Measurements from ENCODE around the gene CCDC148.
"Not testable (repeated sequence)": the region's sequence is repeated elsewhere in the genome, so short reads cannot be mapped to it uniquely, and the experiment has no call there.

CCDC148 gene

GRCh38 chr2:158357122-158357521 is 99.4 kb downstream of the CCDC148 start:
- no peak for DNase-seq (ENCODE audit: low read depth)

GRCh38 chr2:158351466-158351816 is 105.1 kb downstream of the CCDC148 start:
- DNase-seq (ENCODE audit: low read depth) = not testable (repeated sequence)

GRCh38 chr2:158350751-158351465 is 105.6 kb downstream of the CCDC148 start:
- not testable (repeated sequence) for DNase-seq (ENCODE audit: low read depth)

GRCh38 chr2:158346032-158346431 is 110.5 kb downstream of the CCDC148 start:
- no peak for DNase-seq (ENCODE audit: low read depth)

GRCh38 chr2:158339513-158339912 is 117.0 kb downstream of the CCDC148 start:
- DNase-seq (ENCODE audit: low read depth) = no peak

GRCh38 chr2:158337018-158337417 is 119.5 kb downstream of the CCDC148 start:
- no peak for DNase-seq (ENCODE audit: low read depth)

- DNase-seq (ENCODE audit: low read depth) = not testable (repeated sequence)
These were observed 124.8 kb downstream of the CCDC148 start for GRCh38 chr2:158331799-158332198.

- no peak for DNase-seq (ENCODE audit: low read depth)
These were observed 130.7 kb downstream of the CCDC148 start for GRCh38 chr2:158325782-158326340.

- DNase-seq (ENCODE audit: low read depth) = peak; percentile 63
These were observed 131.3 kb downstream of the CCDC148 start for GRCh38 chr2:158325031-158325781.

- no peak for DNase-seq (ENCODE audit: low read depth)
These were observed 133.2 kb downstream of the CCDC148 start for GRCh38 chr2:158323381-158323780.

GRCh38 chr2:158321264-158321663 is 135.3 kb downstream of the CCDC148 start:
- peak; percentile 44 for DNase-seq (ENCODE audit: low read depth)

- DNase-seq (ENCODE audit: low read depth) = no peak
These were observed 137.3 kb downstream of the CCDC148 start for GRCh38 chr2:158319269-158319668.

- DNase-seq (ENCODE audit: low read depth) = no peak
These were observed 138.9 kb downstream of the CCDC148 start for GRCh38 chr2:158317642-158318041.

- no peak for DNase-seq (ENCODE audit: low read depth)
These were observed 140.6 kb downstream of the CCDC148 start for GRCh38 chr2:158315803-158316414.

- no peak for DNase-seq (ENCODE audit: low read depth)
These were observed 141.6 kb downstream of the CCDC148 start for GRCh38 chr2:158315000-158315399.

- DNase-seq (ENCODE audit: low read depth) = no peak
These were observed 142.8 kb downstream of the CCDC148 start for GRCh38 chr2:158313734-158314133.

- DNase-seq (ENCODE audit: low read depth) = no peak
These were observed 143.6 kb downstream of the CCDC148 start for GRCh38 chr2:158312981-158313380.

- DNase-seq (ENCODE audit: low read depth) = not testable (repeated sequence)
These were observed 146.1 kb downstream of the CCDC148 start for GRCh38 chr2:158310407-158310806.

GRCh38 chr2:158305501-158305900 is 151.1 kb downstream of the CCDC148 start:
- peak; percentile 54 for DNase-seq (ENCODE audit: low read depth)

- DNase-seq (ENCODE audit: low read depth) = no peak
These were observed 156.2 kb downstream of the CCDC148 start for GRCh38 chr2:158300394-158300793.

- peak; percentile 60 for DNase-seq (ENCODE audit: low read depth)
These were observed 158.9 kb downstream of the CCDC148 start for GRCh38 chr2:158297606-158298005.

GRCh38 chr2:158297120-158297519 is 159.4 kb downstream of the CCDC148 start:
- no peak for DNase-seq (ENCODE audit: low read depth)

- no peak for DNase-seq (ENCODE audit: low read depth)
These were observed 162.8 kb downstream of the CCDC148 start for GRCh38 chr2:158293722-158294121.
